K562 (cell line): ENCODE results near the gene CHD2. TPM values are rescaled to one million over a fixed set of nuclear protein-coding genes. Genes with fewer than 3 reads are reported as not detected.

Experiments used
- ATAC-seq: fragments of 200-7000 bp; cut with Tn5 transposase; 3 replicates; pipeline ENCODE4 v1.9.1; 2020; ENCODE audit warnings: moderate library complexity
- BruUV-seq: library from RNA; stranded (reverse); fragments of 400-500 nt; replicated peaks from 2 replicates; lab custom pipeline; 2021; lab: Mats Ljungman, UMichigan
- CTCF ChIA-PET: fragments of 300-600 bp; formaldehyde crosslinking; extraction: SDS; loops from one replicate; lab custom pipeline; 2021; ENCODE audit warnings: low intra/inter-chr PET ratio; lab: Yijun Ruan, JAX
- POLR2A ChIA-PET: fragments of 300-600, 350-650 bp; sonication (Branson Sonifier 250); formaldehyde crosslinking; extraction: SDS; loops from one replicate; lab custom pipeline; 2021; ENCODE audit warnings: antibody characterized with exemption, inconsistent platforms; lab: Yijun Ruan, JAX
- DNase-seq, 4 experiments: peaks; one replicate each; pipeline versions ENCODE4 v3.0.0 to v3.0.0-alpha.2; 2011 to 2018; ENCODE audit warnings: low spot score in 3 of 4, mixed read lengths in 3 of 4; ENCODE audit errors: extremely low read depth in 1 of 4
- FAIRE-seq: peaks from 2 replicates; lab custom pipeline; 2011; peaks lifted over from hg19 to GRCh38; lab: Jason Lieb, UNC
- H2AFZ ChIP-seq: 2 replicates; pipeline ENCODE4 v1.6.0; 2011; ENCODE audit warnings: low read depth, low read length, control low read depth, inconsistent platforms
- H3K27ac ChIP-seq: fragments of 200-600 bp; 3 replicates; pipeline ENCODE4 v1.8.0; 2011; ENCODE audit warnings: low read depth, mild to moderate bottlenecking, control low read depth, inconsistent platforms, low read length, moderate library complexity, mixed read lengths; ENCODE audit errors: extremely low read depth
- H3K27me3 ChIP-seq, 2 experiments: fragments of 300-600 bp in 1 of 2; 2 replicates in 1 of 2; 3 replicates in 1 of 2; pipeline versions ENCODE4 v1.6.0 to v1.8.0; 2011; ENCODE audit warnings: inconsistent platforms in 2 of 2, low read length in 2 of 2, mild to moderate bottlenecking in 1 of 2, mixed read lengths in 1 of 2, moderate library complexity in 1 of 2; ENCODE audit not compliant: control insufficient read depth in 2 of 2, insufficient read depth in 2 of 2
- H3K36me3 ChIP-seq: fragments of 300-600 bp; 3 replicates; pipeline ENCODE4 v1.8.0; 2011; ENCODE audit warnings: mild to moderate bottlenecking, low read length, inconsistent platforms; ENCODE audit not compliant: control insufficient read depth, insufficient read depth
- H3K4me1 ChIP-seq, 2 experiments: fragments of 200-600 bp in 1 of 2; replicated peaks in 1 of 2; 2 replicates in 1 of 2; 3 replicates in 1 of 2; pipeline versions ENCODE4 v1.5.1 to v1.8.0; 2011; ENCODE audit warnings: inconsistent platforms in 2 of 2, low read length in 2 of 2, mild to moderate bottlenecking in 1 of 2, mixed read lengths in 1 of 2, moderate library complexity in 1 of 2; ENCODE audit not compliant: control insufficient read depth in 2 of 2, insufficient read depth in 2 of 2
- H3K4me2 ChIP-seq: 2 replicates; pipeline ENCODE4 v1.6.1; 2011; ENCODE audit warnings: low read length, control low read depth, inconsistent platforms, mixed read lengths; ENCODE audit not compliant: insufficient read depth
- H3K4me3 ChIP-seq: fragments of 200-600 bp; sonication (generic), shearing (Covaris generic); 2 replicates; pipeline ENCODE4 v1.5.1; 2016; ENCODE audit warnings: control low read depth, inconsistent platforms
- H3K79me2 ChIP-seq: fragments of 200-600 bp; 3 replicates; pipeline ENCODE4 v1.8.0; 2011; ENCODE audit warnings: low read length, inconsistent platforms; ENCODE audit not compliant: control insufficient read depth, insufficient read depth
- H3K9ac ChIP-seq, 2 experiments: 2 replicates each; pipeline versions ENCODE4 v1.6.0 to v1.6.1; 2011; ENCODE audit warnings: low read depth in 2 of 2, low read length in 2 of 2, control low read depth in 1 of 2, inconsistent platforms in 1 of 2, mild to moderate bottlenecking in 1 of 2, mixed read lengths in 1 of 2; ENCODE audit not compliant: insufficient read depth in 1 of 2
- H3K9me1 ChIP-seq: one replicate; pipeline ENCODE4 v1.6.0; 2011; ENCODE audit warnings: inconsistent platforms, mild to moderate bottlenecking, low read length, moderate library complexity; ENCODE audit not compliant: control insufficient read depth, insufficient read depth
- H3K9me3 ChIP-seq: replicated peaks from 2 replicates; pipeline ENCODE4 v1.5.1; 2011; ENCODE audit warnings: low read depth, low read length, inconsistent platforms; ENCODE audit not compliant: control insufficient read depth, insufficient read depth
- H4K20me1 ChIP-seq: replicated peaks from 2 replicates; pipeline ENCODE4 v1.6.1; 2011; ENCODE audit warnings: low read length, inconsistent platforms, mixed read lengths; ENCODE audit not compliant: control insufficient read depth, insufficient read depth
- E2F6 ChIP-seq, 2 experiments: IDR thresholded peaks; 2 replicates each; pipeline ENCODE4 v1.6.1; 2011; ENCODE audit warnings: borderline replicate concordance in 1 of 2, control low read depth in 1 of 2, low read depth in 1 of 2, low read length in 1 of 2, mild to moderate bottlenecking in 1 of 2, mixed read lengths in 1 of 2, moderate library complexity in 1 of 2; ENCODE audit not compliant: insufficient read depth in 1 of 2, insufficient read length in 1 of 2, poor library complexity in 1 of 2, severe bottlenecking in 1 of 2; ENCODE audit errors: extremely low read depth in 1 of 2
- EGR1 ChIP-seq: fragments of 450-650 bp; conservative IDR thresholded peaks from 2 replicates; pipeline ENCODE4 v1.6.1; 2017; ENCODE audit warnings: mild to moderate bottlenecking
- ZNF644 ChIP-seq: fragments of 200-800 bp; sonication (Bioruptor generic); IDR thresholded peaks from 2 replicates; pipeline ENCODE4 v1.6.1; 2016; ENCODE audit warnings: low read depth, missing genetic modification characterization, missing compliant biosample characterization
- WGBS: fragments of 100-300 bp; shearing (Covaris generic); methylation state at CpG from one replicate; pipeline ENCODE4 v1.1.6; 2016; ENCODE audit warnings: low coverage, mixed read lengths; ENCODE audit not compliant: insufficient coverage; ENCODE audit errors: missing lambda C conversion rate; 5-methylcytosine and 5-hydroxymethylcytosine counted together
- in situ Hi-C: fragments of 300-500 bp; cut with MboI; formaldehyde crosslinking; loops from 4 replicates; pipeline ENCODE4 v1.15.0; 2018; ENCODE audit warnings: inconsistent platforms, mixed read lengths
- intact Hi-C: fragments of 100-400 bp; cut with micrococcal nuclease; formaldehyde crosslinking; loops from 2 replicates; pipeline ENCODE4 v1.14.2; 2022
- polyA plus RNA-seq, 8 experiments: library from polyadenylated mRNA; depleted of rRNA in 4 of 8; stranded (reverse) in 5 of 8; unstranded in 3 of 8; fragments of >200 nt; fragmentation: Nextera tagmentation in 2 of 8; fragmentation: Illumina TruSeq in 1 of 8; extraction: Ambion mirVana in 2 of 8; extraction: Trizol in 1 of 8; gene quantifications; 2 replicates each; pipeline versions ENCODE4 v1.2.1 to v1.2.3, GENCODE V29; 2011 to 2014; ENCODE audit warnings: inconsistent platforms in 1 of 8, missing spikeins in 1 of 8
- total RNA-seq, 7 experiments: library from RNA; depleted of rRNA in 6 of 7; stranded (reverse); fragments of >200 nt in 6 of 7; fragmentation: Illumina TruSeq in 2 of 7; extraction: Trizol in 2 of 7; gene quantifications; 2 replicates each; pipeline versions ENCODE4 v1.2.1 to v1.2.3, GENCODE V29; 2011 to 2021; ENCODE audit warnings: low replicate concordance in 1 of 7

CHD2 gene
- total and polyA plus RNA-seq, 9 of the 15 experiments (the other 6 are each of a cell fraction or from before 2014, with no cell fraction given) = 38.9 to 70.8 (median 56.2) TPM

- Histone ChIP-seq H3K9me1 (no peaks in the 10 kb centered on the region), H2AFZ (no peak overlapping the region), H3K4me2 (no peak overlapping the region), H4K20me1 (0 out of 2 replicates have a peak, but pooled peaks cover 11% of the 10 kb centered on the region), H3K9ac (no peak overlapping the region), H3K9me3 (no peaks in the 10 kb centered on the region), H3K36me3 (no peaks in the 10 kb centered on the region), H3K4me1 (peaks cover 0 to 25% of the 10 kb centered on the region in 2 experiments; a peak in 2 of 5 replicates), H3K4me3 (no peak overlapping the region), H3K27me3 (peaks cover 25 to 75% of the 10 kb centered on the region in 2 experiments; a peak in 4 of 5 replicates), H3K79me2 (no peaks in the 10 kb centered on the region), H3K27ac (no peak overlapping the region)
- 4% methylated on average over 27 of the region's 27 CpGs for WGBS
- FAIRE-seq (no peak), DNase-seq (no peak), ATAC-seq (no peak)
- no TSS peak for BruUV-seq
- intact Hi-C loops (no loop called here), in situ Hi-C loops (loop anchor here (25.0 kb wide), 1 partner anchor 1267 kb away; no protein-coding TSS in a partner anchor)
- TF ChIP-seq E2F6 (IDR thresholded peaks at IDR 0.05; ENCODE audit: borderline replicate concordance in 1 of 2, extremely low read depth in 1 of 2, insufficient read depth in 1 of 2, insufficient read length in 1 of 2, low read depth in 1 of 2, low read length in 1 of 2, poor library complexity in 1 of 2, severe bottlenecking in 1 of 2) (peak in 1 of 2 experiments; percentile 20), EGR1 (no peak), ZNF644 (tag) (no peak)
- POLR2A ChIA-PET = interaction anchor here (2.2 kb wide), 1 partner anchor 14 kb away, joined by 5 read pairs; no protein-coding TSS in a partner anchor
- CTCF ChIA-PET = no interaction called here
These were observed 145.2 kb downstream of the CHD2 start for GRCh38 chr15:93045191-93045785.
